Esophagus squamous epithelium (tissue), 4 donors: ENCODE results near the gene PRPF8.

ENCODE experiments used
- CTCF ChIP-seq, 6 experiments: fragments of 450-650 bp in 4 of 6; fragments of 200-600 bp in 2 of 6; sonication (generic) in 2 of 6; IDR thresholded peaks; one replicate each; pipeline ENCODE4 v1.5.1; 2016 to 2019; ENCODE audit warnings: antibody characterized with exemption in 6 of 6, mild to moderate bottlenecking in 4 of 6, moderate library complexity in 4 of 6
- POLR2A ChIP-seq, 4 donors: fragments of 450-650 bp; IDR thresholded peaks; one replicate each; pipeline ENCODE4 v1.6.1; 2017; ENCODE audit warnings: antibody characterized with exemption in 4 of 4, mild to moderate bottlenecking in 4 of 4, moderate library complexity in 3 of 4

GRCh38 chr17:1695365-1695764 lies 10.7 kb upstream of the PRPF8 start:
- TF ChIP-seq CTCF (IDR thresholded peaks at IDR 0.05) (no peak), POLR2A (IDR thresholded peaks at IDR 0.05) (no peak)
